Heart right ventricle (tissue), 16 donors: Measurements from ENCODE around the gene SLC7A9. TPM values are rescaled to one million over a fixed set of nuclear protein-coding genes. Genes with fewer than 3 reads are reported as not detected.
"Not testable (repeated sequence)": the region's sequence is repeated elsewhere in the genome, so short reads cannot be mapped to it uniquely, and the experiment has no call there.

Experiments used
- ATAC-seq, 8 donors: fragments of 200-7000 bp; cut with Tn5 transposase; one replicate each; pipeline ENCODE4 v1.9.1; 2020; ENCODE audit warnings: mild to moderate bottlenecking in 8 of 8, moderate library complexity in 8 of 8, moderate number of reproducible peaks in 1 of 8
- DNase-seq, 2 donors: peaks; one replicate each; pipeline ENCODE4 v3.0.0-alpha.2; 2020
- H3K27ac ChIP-seq, 10 donors: fragments of 200-600 bp; sonication (generic) in 2 of 10; one replicate each; pipeline versions ENCODE4 v1.5.0 to v1.8.0; 2020 to 2022; ENCODE audit warnings: mild to moderate bottlenecking in 3 of 10
- H3K27me3 ChIP-seq, 7 donors: fragments of 200-600 bp; one replicate each; pipeline ENCODE4 v1.8.0; 2021 to 2022; ENCODE audit warnings: mild to moderate bottlenecking in 2 of 7
- H3K36me3 ChIP-seq, 9 donors: fragments of 200-600 bp; sonication (generic) in 1 of 9; one replicate each; pipeline versions ENCODE4 v1.5.0 to v1.8.0; 2020 to 2022; ENCODE audit warnings: mild to moderate bottlenecking in 2 of 9
- H3K4me1 ChIP-seq, 9 donors: fragments of 200-600 bp; sonication (generic) in 1 of 9; one replicate each; pipeline versions ENCODE4 v1.5.0 to v1.8.0; 2020 to 2022; ENCODE audit warnings: mild to moderate bottlenecking in 4 of 9
- H3K4me3 ChIP-seq, 10 donors: fragments of 200-600 bp; sonication (generic) in 2 of 10; one replicate each; pipeline versions ENCODE4 v1.5.0 to v1.8.0; 2020 to 2022; ENCODE audit warnings: mild to moderate bottlenecking in 7 of 10, moderate library complexity in 2 of 10
- H3K9me3 ChIP-seq, 11 donors: fragments of 200-600 bp in 10 of 11; sonication (generic) in 2 of 11; one replicate each; pipeline versions ENCODE4 v1.5.0 to v1.8.0; 2013 to 2022; ENCODE audit warnings: mild to moderate bottlenecking in 2 of 11, control low read depth in 1 of 11, moderate library complexity in 1 of 11
- CTCF ChIP-seq, 9 donors: fragments of 200-600 bp; sonication (generic) in 2 of 9; IDR thresholded peaks; one replicate each; pipeline versions ENCODE4 v1.5.0 to v1.8.0; 2021 to 2022; ENCODE audit warnings: antibody characterized with exemption in 9 of 9, mild to moderate bottlenecking in 5 of 9, moderate library complexity in 1 of 9
- WGBS, 2 donors: extraction: QIAGEN DNeasy Blood & Tissue Kit; methylation state at CpG; one replicate each; pipeline ENCODE4 v1.1.7; 2013; ENCODE audit warnings: inconsistent platforms in 1 of 2; 5-methylcytosine and 5-hydroxymethylcytosine counted together
- intact Hi-C, 10 donors: fragments of 100-400 bp; cut with DNase I; formaldehyde crosslinking; loops; one replicate each; pipeline versions ENCODE4 v1.11.1 to v1.14.2; 2022
- polyA plus RNA-seq, 2 donors: library from polyadenylated mRNA; stranded (reverse); fragments of 200-250 nt; gene quantifications; one replicate each; pipeline ENCODE4 v1.2.3, GENCODE V29; 2013
- total RNA-seq, 10 donors: library from RNA; stranded (reverse); fragmentation: NEBNext Ultra II Directional in 3 of 10; extraction: Animal tissue kit (Norgen Biotek cat#: 25700) in 3 of 10; gene quantifications; one replicate each; pipeline versions ENCODE4 v1.2.1 to v1.2.4, GENCODE V29; 2021 to 2023
- donor health status: Arrhythmogenic right ventricular cardiomyopathy.
- donor health status: ischemic (EF 13 %, LVEDD 7.1; RV severe dilation, severe dysfunction).
- donor health status: healthy with polysubstance abuse.
- donor health status: DM: no; HTN: yes; CAD: no.
- donor health status: DM: no; HTN: no; CAD: no.
- donor health status: ischemic (EF 25% LVEDD 6.9; RV normal size, moderate dysfunction).
- donor health status: ischemic (EF 25% LVEDD 5.7; RV mildly dilated, moderate dysfunction).
- donor health status: healthy.
- donor health status: DM: yes; HTN: yes; CAD: no.
- donor health status: Ischemic cardiomyopathy.
- donor health status: ischemic (EF 35%, LVEDD 5.7; RV mildly dilated, moderate dysfunction).
- donor health status: nonischemic (EF 11% LVEDD 7.7; RV severe dilation, severe dysfunction).
- donor health status: DM: yes; HTN: yes; CAD: no.
- donor health status: PGD.
- donor health status: ischemic (EF 29% LVEDD 5.4; RV normal size, mild dysfunction).
- donor health status: nonischemic (EF 23%, LVEDD 6.1; RV moderate dilation, normal function).

The SLC7A9 gene
- total and polyA plus RNA-seq, 12 donors: 0.12 to 0.24 TPM; not detected in 10

DNA sequence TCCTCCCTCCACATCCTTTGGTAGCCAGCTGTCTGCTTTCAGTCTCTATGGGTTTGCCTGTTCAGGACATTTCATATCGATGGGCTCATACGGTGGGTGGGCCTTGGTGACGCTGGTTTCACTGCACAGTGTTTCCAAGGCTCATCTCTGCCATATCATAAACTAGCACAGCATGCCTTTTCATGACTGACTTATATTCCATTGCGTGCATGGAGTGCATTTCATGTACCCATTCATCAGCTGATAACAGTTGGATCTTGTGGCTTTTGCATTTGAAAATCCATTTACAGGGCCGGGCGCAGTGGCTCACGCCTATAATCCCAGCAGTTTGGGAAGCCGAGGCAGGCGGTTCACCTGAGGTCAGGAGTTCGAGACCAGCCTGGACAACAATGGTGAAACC is 80.1 kb downstream of the SLC7A9 start:
- Histone ChIP-seq H3K4me1 (no peaks in the 10 kb centered on the region), H3K27me3 (no peaks in the 10 kb centered on the region), H3K36me3 (no peaks in the 10 kb centered on the region), H3K9me3 (peaks cover 0 to 8% (median 0%) of the 10 kb centered on the region in 11 donors), H3K4me3 (no peak overlapping the region), H3K27ac (no peak overlapping the region)
- ATAC-seq (no peak), DNase-seq (no peak)
- intact Hi-C loops: no loop called here
- TF ChIP-seq CTCF (IDR thresholded peaks at IDR 0.05): no peak
- WGBS, 2 donors: 93 to 95% methylated on average over 10 of the region's 10 CpGs

- H3K27me3 ChIP-seq, intact Hi-C loops, DNase-seq, H3K4me3 ChIP-seq, ATAC-seq, H3K36me3 ChIP-seq, H3K4me1 ChIP-seq, H3K27ac ChIP-seq: not testable (repeated sequence)
- H3K9me3 ChIP-seq: peaks cover 0 to 12% (median 0%) of the 10 kb centered on the region in 11 donors
- 91 to 93% methylated on average over 5 of the region's 5 CpGs for WGBS, 2 donors
Observed at GRCh38 chr19:32787895-32788294, 81.7 kb downstream of the SLC7A9 start.

- ATAC-seq, H3K4me1 ChIP-seq, H3K36me3 ChIP-seq, H3K27me3 ChIP-seq, H3K4me3 ChIP-seq, H3K27ac ChIP-seq, intact Hi-C loops, DNase-seq: not testable (repeated sequence)
- WGBS, 2 donors: 40 to 53% methylated on average over 12 of the region's 12 CpGs
- H3K9me3 ChIP-seq: peaks cover 0 to 17% (median 0%) of the 10 kb centered on the region in 11 donors
Observed at GRCh38 chr19:32787161-32787813, 82.3 kb downstream of the SLC7A9 start.

- intact Hi-C loops, H3K4me1 ChIP-seq, H3K27me3 ChIP-seq, H3K36me3 ChIP-seq, H3K27ac ChIP-seq, ATAC-seq, H3K4me3 ChIP-seq, DNase-seq: not testable (repeated sequence)
- peaks cover 0 to 37% (median 0%) of the 10 kb centered on the region in 11 donors for H3K9me3 ChIP-seq
- 95 to 97% methylated on average over 1 of the region's 1 CpG for WGBS, 2 donors
Observed at GRCh38 chr19:32782089-32782488, 87.5 kb downstream of the SLC7A9 start.

GRCh38 chr19:32781280-32781679 is 88.3 kb downstream of the SLC7A9 start:
- DNase-seq: no peak
- Histone ChIP-seq H3K27ac (no peak overlapping the region), H3K9me3 (peaks cover 0 to 37% (median 0%) of the 10 kb centered on the region in 11 donors), H3K4me3 (no peak overlapping the region), H3K4me1 (no peaks in the 10 kb centered on the region), H3K27me3 (no peaks in the 10 kb centered on the region), H3K36me3 (no peaks in the 10 kb centered on the region)
- no peak for ATAC-seq
- intact Hi-C loops: no loop called here
- WGBS, 2 donors: 92 to 95% methylated on average over 2 of the region's 2 CpGs
- TF ChIP-seq CTCF (IDR thresholded peaks at IDR 0.05): no peak

Other genes starting within 250 kb of the SLC7A9 start
- gene ANKRD27, start 194.6 kb downstream of the SLC7A9 start, total RNA-seq: 10 to 100 TPM; 16.6 to 24.5 (median 20.0) TPM
- 10 to 100 TPM in 1 of 2 donors, 1 to 10 TPM in 1; 7.6 to 10.1 TPM for gene ANKRD27, start 194.6 kb downstream of the SLC7A9 start, polyA plus RNA-seq
- 10 to 100 TPM in 1 of 10 donors, 1 to 10 TPM in 9; 1.7 to 13.5 (median 4.8) TPM for gene RGS9BP, start 193.9 kb downstream of the SLC7A9 start, total RNA-seq
- 1 to 10 TPM in 1 of 2 donors, under 1 TPM in 1; 0.43 to 2.6 TPM for gene RGS9BP, start 193.9 kb downstream of the SLC7A9 start, polyA plus RNA-seq
- gene NUDT19, start 177.9 kb downstream of the SLC7A9 start, total RNA-seq: 10 to 100 TPM; 16.1 to 27.7 (median 20.5) TPM
- gene NUDT19, start 177.9 kb downstream of the SLC7A9 start, polyA plus RNA-seq: 10 to 100 TPM in 1 of 2 donors, 1 to 10 TPM in 1; 9.1 to 10.0 TPM
- gene TDRD12, start 150.0 kb downstream of the SLC7A9 start, total RNA-seq: under 1 TPM in 5 of 10 donors, not detected in 5; 0.07 to 0.47 (median 0.13) TPM
- under 1 TPM in 1 of 2 donors, not detected in 1; 0.06 TPM for gene TDRD12, start 150.0 kb downstream of the SLC7A9 start, polyA plus RNA-seq
- 10 to 100 TPM in 6 of 10 donors, 1 to 10 TPM in 4; 7.8 to 13.9 (median 10.4) TPM for gene CEP89, start 102.2 kb upstream of the SLC7A9 start, total RNA-seq
- 1 to 10 TPM; 7.5 to 8.3 TPM for gene CEP89, start 102.2 kb upstream of the SLC7A9 start, polyA plus RNA-seq
- 1 to 10 TPM in 1 of 10 donors, under 1 TPM in 9; 0.40 to 1.3 (median 0.58) TPM for gene FAAP24, start 102.5 kb upstream of the SLC7A9 start, total RNA-seq
- gene FAAP24, start 102.5 kb upstream of the SLC7A9 start, polyA plus RNA-seq: 1 to 10 TPM in 1 of 2 donors, not detected in 1; 1.3 TPM
- 1 to 10 TPM in 6 of 10 donors, under 1 TPM in 4; 0.33 to 2.1 (median 1.2) TPM for gene RHPN2, start 195.1 kb upstream of the SLC7A9 start, total RNA-seq
- gene RHPN2, start 195.1 kb upstream of the SLC7A9 start, polyA plus RNA-seq: under 1 TPM; 0.68 to 0.95 TPM
- gene GPATCH1, start 211.4 kb upstream of the SLC7A9 start, total RNA-seq: 1 to 10 TPM; 4.5 to 7.4 (median 5.5) TPM
- 1 to 10 TPM; 3.1 to 4.1 TPM for gene GPATCH1, start 211.4 kb upstream of the SLC7A9 start, polyA plus RNA-seq